ENCODE data around the gene STPG3.

Gene STPG3

DNA sequence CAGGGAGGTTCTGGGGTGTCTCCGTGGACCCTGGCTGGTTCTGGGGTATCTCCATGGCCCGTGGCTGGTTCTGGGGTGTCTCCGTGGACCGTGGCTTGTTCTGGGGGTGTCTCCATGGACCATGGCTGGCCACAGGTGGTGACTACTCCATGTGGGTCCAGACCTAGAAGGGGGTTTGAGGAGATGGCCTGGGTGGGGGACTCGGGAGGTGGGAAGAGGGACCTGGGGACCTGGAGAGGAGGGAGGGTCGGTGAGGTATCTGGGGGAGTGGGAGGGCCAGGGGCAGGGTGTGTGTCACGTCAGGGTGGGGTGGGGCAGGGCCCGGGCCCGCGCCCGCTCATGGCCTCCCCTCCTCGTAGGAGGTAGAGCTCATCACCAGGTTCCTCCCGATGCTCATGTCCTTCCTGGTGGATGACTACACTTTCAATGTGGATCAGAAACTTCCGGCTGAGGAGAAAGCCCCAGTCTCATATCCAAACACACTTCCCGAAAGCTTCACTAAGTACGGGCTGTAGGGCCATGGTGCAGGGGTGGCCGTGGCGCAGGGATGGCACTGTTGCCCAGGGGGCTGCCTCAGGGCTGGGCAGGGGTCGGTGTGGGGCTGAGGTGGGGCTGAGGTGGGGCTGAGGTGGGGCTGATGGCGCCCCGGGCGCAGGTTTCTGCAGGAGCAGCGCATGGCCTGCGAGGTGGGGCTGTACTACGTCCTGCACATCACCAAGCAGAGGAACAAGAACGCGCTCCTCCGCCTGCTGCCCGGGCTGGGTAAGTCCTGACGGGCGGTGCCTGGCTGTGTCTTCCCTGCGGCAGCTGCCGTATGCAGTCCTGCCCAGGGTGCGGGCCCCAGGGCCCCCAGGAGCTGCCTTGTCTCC lies 15.7 kb downstream of the STPG3 start:
- H3K9me3 Mint-ChIP-seq, result no peaks in the 10 kb centered on the region
- peaks cover 20% of the 10 kb centered on the region for H3K36me3 Mint-ChIP-seq (ENCODE audit: low read depth)
- no peak overlapping the region for H3K4me3 Mint-ChIP-seq
- TF ChIP-seq, protein P1, sequence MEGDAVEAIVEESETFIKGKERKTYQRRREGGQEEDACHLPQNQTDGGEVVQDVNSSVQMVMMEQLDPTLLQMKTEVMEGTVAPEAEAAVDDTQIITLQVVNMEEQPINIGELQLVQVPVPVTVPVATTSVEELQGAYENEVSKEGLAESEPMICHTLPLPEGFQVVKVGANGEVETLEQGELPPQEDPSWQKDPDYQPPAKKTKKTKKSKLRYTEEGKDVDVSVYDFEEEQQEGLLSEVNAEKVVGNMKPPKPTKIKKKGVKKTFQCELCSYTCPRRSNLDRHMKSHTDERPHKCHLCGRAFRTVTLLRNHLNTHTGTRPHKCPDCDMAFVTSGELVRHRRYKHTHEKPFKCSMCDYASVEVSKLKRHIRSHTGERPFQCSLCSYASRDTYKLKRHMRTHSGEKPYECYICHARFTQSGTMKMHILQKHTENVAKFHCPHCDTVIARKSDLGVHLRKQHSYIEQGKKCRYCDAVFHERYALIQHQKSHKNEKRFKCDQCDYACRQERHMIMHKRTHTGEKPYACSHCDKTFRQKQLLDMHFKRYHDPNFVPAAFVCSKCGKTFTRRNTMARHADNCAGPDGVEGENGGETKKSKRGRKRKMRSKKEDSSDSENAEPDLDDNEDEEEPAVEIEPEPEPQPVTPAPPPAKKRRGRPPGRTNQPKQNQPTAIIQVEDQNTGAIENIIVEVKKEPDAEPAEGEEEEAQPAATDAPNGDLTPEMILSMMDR (IDR thresholded peaks at IDR 0.05; ENCODE audit: unreplicated experiment in 3 of 3), result no peak
- H3K27ac Mint-ChIP-seq, result no peak overlapping the region
- peaks cover 2% of the 10 kb centered on the region for H3K4me1 Mint-ChIP-seq
- H3K27me3 Mint-ChIP-seq (ENCODE audit: low read depth), result no peaks in the 10 kb centered on the region

DNA sequence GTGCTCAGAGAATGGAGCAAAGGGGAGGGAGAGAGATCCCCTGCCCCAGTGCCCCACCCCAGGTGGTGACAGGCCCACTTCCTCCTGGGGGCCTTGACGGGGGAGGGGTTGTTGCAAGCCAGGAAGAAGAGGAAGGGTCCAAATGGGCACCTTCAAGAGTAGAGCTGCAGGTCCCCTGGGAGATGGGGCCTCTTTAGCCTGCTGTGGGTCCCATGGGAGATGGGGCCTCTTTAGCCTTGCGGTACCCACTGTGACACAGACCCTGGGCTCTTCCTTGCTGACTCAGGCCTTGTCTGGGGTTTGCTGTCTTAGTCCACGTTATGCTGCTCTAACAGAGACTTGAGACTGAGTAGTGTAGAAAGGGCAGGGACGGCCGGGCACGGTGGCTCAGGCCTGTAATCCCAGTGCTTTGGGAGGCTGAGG lies 16.9 kb downstream of the STPG3 start:
- H3K36me3 Mint-ChIP-seq (ENCODE audit: low read depth), result peaks cover 18% of the 10 kb centered on the region
- H3K9me3 Mint-ChIP-seq, result no peaks in the 10 kb centered on the region
- no peak overlapping the region for H3K27ac Mint-ChIP-seq
- H3K4me1 Mint-ChIP-seq, result no peaks in the 10 kb centered on the region
- no peak overlapping the region for H3K4me3 Mint-ChIP-seq
- TF ChIP-seq, protein P1 (IDR thresholded peaks at IDR 0.05; ENCODE audit: unreplicated experiment in 3 of 3), result no peak
- no peaks in the 10 kb centered on the region for H3K27me3 Mint-ChIP-seq (ENCODE audit: low read depth)

DNA sequence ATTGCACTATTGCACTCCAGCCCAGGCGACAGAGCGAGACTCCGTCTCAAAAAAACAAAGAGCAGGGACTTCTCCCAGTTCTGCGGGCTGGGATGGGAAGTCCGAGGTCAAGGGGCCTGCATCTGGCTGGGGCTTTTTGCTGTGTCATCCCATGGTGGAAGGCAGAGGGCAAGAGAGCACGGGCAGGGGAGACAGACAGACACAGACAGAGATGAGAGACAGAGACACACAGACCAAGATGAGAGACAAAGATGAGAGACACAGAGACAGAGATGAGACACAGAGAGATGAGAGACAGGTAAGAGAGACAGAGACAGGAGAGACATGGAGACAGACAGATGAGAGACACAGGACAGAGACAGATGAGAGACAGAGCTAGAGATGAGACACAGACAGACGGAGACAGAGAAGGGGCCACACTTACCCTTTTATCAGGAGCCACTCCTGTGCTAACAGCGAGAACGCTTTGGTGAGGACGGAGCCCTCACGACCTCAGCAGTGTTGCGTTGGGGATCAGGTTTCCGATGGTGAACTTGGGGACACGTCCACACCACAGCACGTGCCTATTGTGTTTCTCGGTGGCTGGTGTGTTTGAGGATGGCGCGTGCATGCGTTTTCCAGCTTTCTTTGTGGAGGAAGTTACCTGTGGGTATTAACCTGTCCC lies 17.6 kb downstream of the STPG3 start:
- TF ChIP-seq, protein P1 (IDR thresholded peaks at IDR 0.05; ENCODE audit: unreplicated experiment in 3 of 3), result no peak
- Mint-ChIP-seq H3K27ac (no peak overlapping the region), H3K9me3 (no peaks in the 10 kb centered on the region), H3K4me3 (no peak overlapping the region), H3K36me3 (ENCODE audit: low read depth) (peaks cover 22% of the 10 kb centered on the region), H3K27me3 (ENCODE audit: low read depth) (no peaks in the 10 kb centered on the region), H3K4me1 (no peaks in the 10 kb centered on the region)

DNA sequence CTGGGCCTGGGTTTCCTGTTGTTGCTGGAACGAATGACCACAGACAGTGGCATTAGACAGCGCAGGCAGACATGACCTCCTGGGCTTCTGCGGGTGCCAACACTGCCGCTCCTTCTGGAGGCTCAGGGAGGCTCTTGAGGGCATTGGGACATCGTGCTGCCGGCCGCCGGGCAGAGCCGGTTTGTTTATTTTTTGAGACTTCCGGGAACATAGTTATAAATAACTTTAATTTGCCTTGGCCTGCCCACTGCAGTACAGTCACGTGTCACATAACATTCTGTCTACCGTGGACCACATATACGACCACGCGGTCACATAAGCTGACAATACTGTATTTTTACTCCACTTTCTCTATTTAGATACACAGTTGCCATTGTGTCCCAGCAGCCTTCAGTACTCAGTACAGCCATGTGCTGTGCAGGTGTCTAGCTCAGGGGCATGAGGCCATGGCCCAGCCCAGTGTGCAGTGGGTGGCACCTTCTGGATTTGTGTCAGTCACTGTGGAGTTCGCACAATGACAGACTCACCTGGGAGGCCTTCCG lies 18.2 kb downstream of the STPG3 start:
- no peaks in the 10 kb centered on the region for H3K27me3 Mint-ChIP-seq (ENCODE audit: low read depth)
- no peaks in the 10 kb centered on the region for H3K9me3 Mint-ChIP-seq
- H3K27ac Mint-ChIP-seq, result no peak overlapping the region
- no peak overlapping the region for H3K4me3 Mint-ChIP-seq
- peaks cover under 1% of the 10 kb centered on the region for H3K4me1 Mint-ChIP-seq
- TF ChIP-seq, protein P1 (IDR thresholded peaks at IDR 0.05; ENCODE audit: unreplicated experiment in 3 of 3), result no peak
- H3K36me3 Mint-ChIP-seq (ENCODE audit: low read depth), result peaks cover 23% of the 10 kb centered on the region

DNA sequence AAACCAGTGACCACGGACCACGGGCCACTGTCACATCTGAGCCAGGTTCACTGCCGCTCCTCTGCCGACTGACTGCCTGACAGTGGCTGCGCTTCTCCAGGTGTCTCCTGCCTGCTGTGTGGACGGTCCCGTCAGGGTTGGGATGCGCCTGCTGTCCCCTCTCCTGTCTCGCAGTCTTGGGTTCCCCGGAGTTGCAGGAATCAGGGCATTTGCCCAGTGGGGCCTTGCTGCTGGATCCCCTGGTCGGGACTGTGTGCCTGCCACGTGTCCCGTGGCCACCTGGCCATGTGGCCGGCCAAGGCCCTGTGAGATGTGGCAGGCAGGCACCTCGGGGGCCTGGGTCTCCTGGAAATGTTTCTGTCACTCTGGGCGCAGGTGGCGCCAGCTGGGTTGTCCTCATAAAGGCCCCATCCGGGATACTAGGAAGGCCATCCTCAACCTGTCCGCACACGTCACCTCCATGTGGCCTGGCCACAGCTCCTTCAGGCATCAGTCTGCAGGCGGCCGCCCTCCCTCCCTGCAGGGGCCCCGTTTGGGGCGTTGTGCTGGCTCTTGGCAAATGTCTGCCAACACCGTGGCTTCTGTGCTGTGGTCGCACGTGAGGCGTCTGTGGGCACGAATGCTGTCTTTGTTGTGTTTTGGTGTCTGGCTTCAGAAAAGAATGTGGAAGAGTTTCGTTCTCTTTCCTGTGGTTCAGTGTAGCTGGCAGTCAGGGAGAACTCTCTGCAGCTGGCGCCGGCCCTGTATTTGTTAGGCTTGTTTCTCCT lies 20.0 kb downstream of the STPG3 start:
- Mint-ChIP-seq H3K9me3 (no peaks in the 10 kb centered on the region), H3K27me3 (ENCODE audit: low read depth) (no peaks in the 10 kb centered on the region), H3K4me1 (peaks cover 14% of the 10 kb centered on the region), H3K36me3 (ENCODE audit: low read depth) (peaks cover 23% of the 10 kb centered on the region), H3K4me3 (no peak overlapping the region), H3K27ac (no peak overlapping the region)
- TF ChIP-seq, protein P1 (IDR thresholded peaks at IDR 0.05; ENCODE audit: unreplicated experiment in 3 of 3), result no peak

All from nephron (organoid).